HG03442 (cell line): ENCODE data around the gene RDH16.
"Not testable (repeated sequence)": the region's sequence is repeated elsewhere in the genome, so short reads cannot be mapped to it uniquely, and the experiment has no call there.

Experiments
- ATAC-seq: cut with Tn5 transposase; IDR thresholded peaks from one replicate; pipeline ENCODE4 v1.9.1; 2021; ENCODE audit warnings: mild to moderate bottlenecking, moderate library complexity; ENCODE audit not compliant: unreplicated experiment

RDH16 gene

GRCh38 chr12:56927281-56927680, 30.1 kb downstream of the RDH16 start:
- no peak for ATAC-seq

GRCh38 chr12:56922031-56922430, 35.4 kb downstream of the RDH16 start:
- ATAC-seq: no peak

DNA sequence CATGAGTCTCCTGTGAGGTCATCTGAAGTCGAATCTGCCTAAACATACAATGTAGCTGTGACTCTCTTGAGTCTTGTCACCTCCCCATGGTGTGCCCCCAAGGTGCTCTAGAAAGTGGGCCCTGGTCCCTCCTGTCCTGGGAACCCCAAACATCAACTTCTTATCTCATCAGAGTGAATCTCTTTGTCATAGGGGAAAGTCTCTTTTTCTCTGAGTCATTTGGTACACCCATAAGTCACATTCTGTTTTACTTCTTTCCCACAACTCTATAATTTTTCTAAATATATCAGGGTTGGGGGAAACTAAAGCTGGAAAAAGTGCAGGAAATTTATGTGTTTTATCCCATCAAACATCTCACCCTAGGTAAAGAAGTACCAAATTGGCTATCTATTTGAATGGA, 36.1 kb downstream of the RDH16 start:
- no peak for ATAC-seq

- not testable (repeated sequence) for ATAC-seq
These were observed 39.3 kb downstream of the RDH16 start for GRCh38 chr12:56918139-56918538.

GRCh38 chr12:56916996-56917333, 40.4 kb downstream of the RDH16 start:
- ATAC-seq: no peak

DNA sequence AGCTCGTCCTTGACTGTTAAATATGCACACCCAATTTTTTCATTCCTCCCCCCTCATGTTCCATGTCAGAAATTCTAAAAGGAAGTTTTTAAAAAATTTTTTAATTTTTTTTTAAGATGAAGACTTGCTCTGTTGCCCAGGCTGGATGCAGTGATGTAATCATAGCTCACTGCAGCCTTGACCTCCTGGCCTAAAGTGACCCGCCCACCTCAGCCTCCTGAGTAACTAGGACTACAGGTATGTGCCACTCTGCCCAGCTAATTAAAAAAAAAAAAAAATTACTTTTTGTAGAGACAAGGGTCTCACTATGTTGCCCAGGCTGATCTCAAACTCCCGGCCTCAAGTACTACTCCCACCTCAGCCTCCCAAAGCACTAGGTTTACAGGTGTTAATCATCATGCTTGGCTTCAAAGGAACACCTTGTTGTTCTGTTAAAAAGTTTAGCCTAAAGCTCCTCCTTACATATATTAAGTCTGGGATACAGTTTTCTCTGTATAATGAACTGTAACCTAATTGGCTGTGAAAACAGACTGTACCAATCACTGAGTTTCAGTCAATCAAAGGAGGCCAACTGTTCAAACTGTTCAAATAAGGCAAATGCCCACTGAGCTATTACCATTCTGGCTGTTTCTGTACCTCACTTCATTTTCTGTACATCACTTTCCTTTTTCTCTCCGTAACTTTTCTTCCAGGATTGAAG, 41.0 kb downstream of the RDH16 start:
- no peak for ATAC-seq

DNA sequence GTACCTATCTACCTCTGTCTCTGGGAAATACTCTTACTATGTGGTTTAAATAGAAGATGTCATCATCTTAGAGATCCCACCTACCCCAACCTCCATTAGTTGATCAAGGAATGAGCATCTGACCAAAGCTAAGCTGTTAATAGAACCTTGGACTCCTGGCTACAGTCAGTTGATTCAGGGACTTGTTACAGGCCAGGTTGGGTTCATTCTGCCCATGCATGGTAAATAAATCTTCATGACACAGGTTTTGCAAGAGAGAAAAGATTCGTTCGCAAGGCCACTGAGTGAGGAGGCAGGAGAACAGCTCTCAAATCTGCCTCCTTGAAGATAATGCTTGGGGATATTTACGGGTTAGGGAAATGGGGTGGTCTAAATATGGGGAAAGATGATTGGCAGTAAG, 42.7 kb downstream of the RDH16 start:
- ATAC-seq: no peak

DNA sequence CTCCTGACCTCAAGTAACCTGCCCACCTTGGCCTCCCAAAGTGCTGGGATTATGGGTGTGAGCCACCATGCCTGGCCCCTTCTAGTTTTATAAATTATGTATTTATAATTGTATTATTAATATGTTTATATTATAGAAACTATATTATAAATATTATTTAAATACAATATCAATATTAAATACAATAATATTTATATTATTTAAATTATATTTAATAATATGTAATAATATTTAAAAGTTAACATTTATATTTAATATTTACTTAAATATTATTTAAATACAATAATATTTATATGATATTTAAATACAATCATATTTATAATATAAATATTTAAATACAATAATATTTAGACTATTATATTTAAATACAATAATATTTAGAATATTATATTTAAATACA, 43.2 kb downstream of the RDH16 start:
- no peak for ATAC-seq

DNA sequence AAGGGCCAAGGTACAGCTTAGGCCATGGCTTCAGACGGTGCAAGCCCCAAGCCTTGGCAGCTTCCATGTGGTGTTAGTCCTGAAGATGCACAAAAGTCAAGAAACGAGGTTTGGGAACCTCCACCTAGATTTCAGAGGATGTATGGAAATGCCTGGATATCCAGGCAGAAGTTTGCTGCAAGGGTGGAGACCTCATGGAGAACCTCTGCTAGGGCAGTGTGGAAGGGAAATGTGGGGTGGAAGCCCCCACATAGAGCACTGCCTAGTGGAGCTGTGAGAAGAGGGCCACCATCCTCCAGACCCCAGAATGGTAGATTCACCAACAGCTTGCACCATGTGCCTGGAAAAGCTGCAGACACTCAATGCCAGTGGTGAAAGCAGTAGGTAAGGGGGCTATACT, 48.0 kb downstream of the RDH16 start:
- not testable (repeated sequence) for ATAC-seq

- no peak for ATAC-seq
These were observed 49.3 kb downstream of the RDH16 start for GRCh38 chr12:56908136-56908535.

- ATAC-seq: no peak
These were observed 51.6 kb downstream of the RDH16 start for GRCh38 chr12:56905852-56906251.

DNA sequence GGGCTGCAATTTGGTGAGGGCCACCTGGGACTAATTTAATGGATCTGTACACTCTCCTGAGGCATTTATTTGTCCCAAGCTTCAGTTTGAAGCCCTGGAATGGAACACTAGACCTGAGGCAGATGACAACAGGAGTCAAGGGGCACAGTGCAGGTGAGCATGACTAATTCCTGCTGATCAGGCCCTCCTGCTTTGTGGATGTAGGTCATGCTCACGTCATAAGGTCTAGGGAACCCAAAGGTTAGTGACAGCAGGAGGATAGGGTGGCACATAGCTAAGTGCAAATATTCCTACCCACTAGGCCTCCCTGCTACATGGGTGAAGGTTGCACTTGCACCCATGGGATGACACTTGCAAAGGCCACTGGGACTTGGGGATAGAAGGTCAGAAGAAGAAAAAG, 54.0 kb downstream of the RDH16 start:
- ATAC-seq: no peak
